GM23338 (cell line): ENCODE results near the gene INO80. TPM values are rescaled to one million over a fixed set of nuclear protein-coding genes. Genes with fewer than 3 reads are reported as not detected.

Source experiments
- ATAC-seq: fragments of 200-7000 bp; cut with Tn5 transposase; 3 replicates; pipeline ENCODE4 v1.9.1; 2020
- DNase-seq: peaks from one replicate; pipeline ENCODE4 v3.0.0-alpha.2; 2015; ENCODE audit warnings: low spot score
- H2AFZ ChIP-seq: fragments of 200-600 bp; sonication (generic); 2 replicates; pipeline ENCODE4 v1.8.0; 2016; ENCODE audit warnings: antibody characterized with exemption, mild to moderate bottlenecking, moderate library complexity
- H3F3A ChIP-seq: fragments of 200-600 bp; sonication (generic); replicated peaks from 2 replicates; pipeline ENCODE4 v1.8.0; 2017; ENCODE audit warnings: antibody characterized with exemption, mixed run types, low read depth
- H3K27ac ChIP-seq: fragments of 200-600 bp; sonication (generic); 2 replicates; pipeline ENCODE4 v1.6.1; 2016; ENCODE audit warnings: low read depth
- H3K27me3 ChIP-seq: fragments of 200-600 bp; sonication (generic); 2 replicates; pipeline ENCODE4 v1.8.0; 2016; ENCODE audit warnings: mild to moderate bottlenecking, mixed run types, moderate library complexity; ENCODE audit not compliant: insufficient read depth
- H3K36me3 ChIP-seq: fragments of 200-600 bp; sonication (generic); 2 replicates; pipeline ENCODE4 v1.8.0; 2016; ENCODE audit warnings: mild to moderate bottlenecking; ENCODE audit not compliant: insufficient read depth
- H3K4me1 ChIP-seq: fragments of 200-600 bp; sonication (generic); 2 replicates; pipeline ENCODE4 v1.8.0; 2016; ENCODE audit warnings: mild to moderate bottlenecking, moderate library complexity; ENCODE audit not compliant: insufficient read depth
- H3K4me2 ChIP-seq: fragments of 200-600 bp; sonication (generic); 2 replicates; pipeline ENCODE4 v1.7.1; 2017; ENCODE audit warnings: mixed run types
- H3K4me3 ChIP-seq: fragments of 200-600 bp; sonication (generic); 2 replicates; pipeline ENCODE4 v1.6.1; 2016; ENCODE audit warnings: mixed run types
- H3K79me2 ChIP-seq: fragments of 200-600 bp; sonication (generic); replicated peaks from 2 replicates; pipeline ENCODE4 v1.8.0; 2017; ENCODE audit warnings: mild to moderate bottlenecking; ENCODE audit not compliant: insufficient read depth
- H3K9me2 ChIP-seq: fragments of 200-600 bp; sonication (generic); 2 replicates; pipeline ENCODE4 v1.8.0; 2017; ENCODE audit not compliant: insufficient read depth
- H4K20me1 ChIP-seq: fragments of 200-600 bp; sonication (generic); replicated peaks from 2 replicates; pipeline ENCODE4 v1.8.0; 2017; ENCODE audit warnings: mild to moderate bottlenecking; ENCODE audit not compliant: insufficient read depth
- H3K27ac Mint-ChIP-seq: 2 replicates; pipeline ENCODE4 v1.8.0; 2020; ENCODE audit warnings: inconsistent platforms, mild to moderate bottlenecking, moderate library complexity, mixed read lengths
- H3K27me3 Mint-ChIP-seq: 3 replicates; pipeline ENCODE4 v1.8.0; 2022; ENCODE audit warnings: low read depth, mild to moderate bottlenecking, moderate library complexity, mixed read lengths, inconsistent platforms; ENCODE audit not compliant: insufficient read depth, poor library complexity
- H3K36me3 Mint-ChIP-seq: 3 replicates; pipeline ENCODE4 v1.8.0; 2021; ENCODE audit warnings: low read depth, mild to moderate bottlenecking, inconsistent platforms, moderate library complexity, mixed read lengths
- H3K4me1 Mint-ChIP-seq: 3 replicates; pipeline ENCODE4 v1.8.0; 2020; ENCODE audit warnings: mild to moderate bottlenecking, inconsistent platforms, mixed read lengths
- H3K4me3 Mint-ChIP-seq: 3 replicates; pipeline ENCODE4 v1.8.0; 2021; ENCODE audit warnings: moderate library complexity, mild to moderate bottlenecking, inconsistent platforms, mixed read lengths
- H3K9me3 Mint-ChIP-seq: 3 replicates; pipeline ENCODE4 v1.8.0; 2020; ENCODE audit warnings: moderate library complexity, mild to moderate bottlenecking, inconsistent platforms, mixed read lengths
- CREB1 ChIP-seq: fragments of 250-450 bp; sonication (Bioruptor Pico); IDR thresholded peaks from 2 replicates; pipeline ENCODE4 v1.5.0; 2020; ENCODE audit warnings: low read depth, mild to moderate bottlenecking, moderate library complexity
- CTCF ChIP-seq, 2 experiments: fragments of 200-600 bp in 1 of 2; sonication (generic) in 1 of 2; conservative IDR thresholded peaks; 2 replicates each; pipeline versions ENCODE4 v1.5.1 to v1.6.1; 2016 to 2017; ENCODE audit warnings: antibody characterized with exemption in 2 of 2, low read depth in 2 of 2, mild to moderate bottlenecking in 2 of 2, moderate library complexity in 1 of 2
- EZH2 ChIP-seq: fragments of 200-600 bp; sonication (generic); IDR thresholded peaks from one replicate; pipeline ENCODE4 v1.8.0; 2017; ENCODE audit warnings: antibody characterized with exemption, mild to moderate bottlenecking, low read depth; ENCODE audit not compliant: unreplicated experiment
- EZH2phosphoT487 ChIP-seq: fragments of 200-600 bp; sonication (generic); IDR thresholded peaks from one replicate; pipeline ENCODE4 v1.8.1; 2018; ENCODE audit warnings: antibody characterized with exemption; ENCODE audit not compliant: unreplicated experiment
- POLR2AphosphoS5 ChIP-seq: IDR thresholded peaks from 2 replicates; pipeline ENCODE4 v1.6.1; 2016; ENCODE audit warnings: antibody characterized with exemption, low read depth
- STAT1 ChIP-seq: IDR thresholded peaks from one replicate; pipeline ENCODE4 v1.6.1; 2016; ENCODE audit warnings: antibody characterized with exemption; ENCODE audit not compliant: unreplicated experiment
- ZNF114 ChIP-seq: fragments of 250-450 bp; sonication (Bioruptor Pico); IDR thresholded peaks from 2 replicates; pipeline ENCODE4 v1.5.0; 2020; ENCODE audit warnings: mild to moderate bottlenecking, moderate library complexity
- ZNF331 ChIP-seq: fragments of 250-450 bp; sonication (Bioruptor Pico); IDR thresholded peaks from 2 replicates; pipeline ENCODE4 v1.5.0; 2020; ENCODE audit warnings: low read depth, mild to moderate bottlenecking, moderate library complexity
- ZNF462 ChIP-seq: fragments of 250-450 bp; sonication (Bioruptor Pico); IDR thresholded peaks from 2 replicates; pipeline ENCODE4 v1.5.0; 2020; ENCODE audit warnings: mild to moderate bottlenecking, moderate library complexity
- polyA plus RNA-seq: library from polyadenylated mRNA; unstranded; fragments of >200 nt; fragmentation: Nextera tagmentation; extraction: Ambion mirVana; gene quantifications from 2 replicates; pipeline ENCODE4 v1.2.1, GENCODE V29; 2016
- total RNA-seq: library from RNA; depleted of rRNA; stranded (reverse); fragments of >200 nt; shearing (Covaris generic); gene quantifications from 2 replicates; pipeline ENCODE4 v1.2.3, GENCODE V29; 2014
- TF ChIP-seq, protein P1 (sequence below): IDR thresholded peaks from 2 replicates; pipeline ENCODE4 v1.6.1; 2016; ENCODE audit warnings: antibody characterized with exemption

The INO80 gene
- total and polyA plus RNA-seq, 2 experiments from 2014 or later, result 6.5 to 24.9 TPM

GRCh38 chr15:40964006-40964405 is 152.1 kb downstream of the INO80 start:
- H4K20me1 ChIP-seq, result no peaks in the 10 kb centered on the region; the same call in 1 of the 2 replicates
- no peak overlapping the region for H2AFZ ChIP-seq
- no peak for TF ChIP-seq CREB1 (CRISPR knock-in tag)
- TF ChIP-seq, protein P1, sequence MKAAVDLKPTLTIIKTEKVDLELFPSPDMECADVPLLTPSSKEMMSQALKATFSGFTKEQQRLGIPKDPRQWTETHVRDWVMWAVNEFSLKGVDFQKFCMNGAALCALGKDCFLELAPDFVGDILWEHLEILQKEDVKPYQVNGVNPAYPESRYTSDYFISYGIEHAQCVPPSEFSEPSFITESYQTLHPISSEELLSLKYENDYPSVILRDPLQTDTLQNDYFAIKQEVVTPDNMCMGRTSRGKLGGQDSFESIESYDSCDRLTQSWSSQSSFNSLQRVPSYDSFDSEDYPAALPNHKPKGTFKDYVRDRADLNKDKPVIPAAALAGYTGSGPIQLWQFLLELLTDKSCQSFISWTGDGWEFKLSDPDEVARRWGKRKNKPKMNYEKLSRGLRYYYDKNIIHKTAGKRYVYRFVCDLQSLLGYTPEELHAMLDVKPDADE, result no peak
- H3K4me2 ChIP-seq, result no peak overlapping the region
- no peaks in the 10 kb centered on the region for H3K27me3 ChIP-seq
- Mint-ChIP-seq H3K9me3 (no peaks in the 10 kb centered on the region; the same call in 1 of the 3 replicates), H3K4me1 (peaks cover 35% of the 10 kb centered on the region), H3K36me3 (peaks cover 10% of the 10 kb centered on the region; the same call in 2 of the 3 replicates), H3K27ac (no peak overlapping the region), H3K4me3 (no peak overlapping the region), H3K27me3 (peaks cover 20% of the 10 kb centered on the region)
- H3K4me1 ChIP-seq, result peaks cover 10% of the 10 kb centered on the region; the same call in 1 of the 2 replicates
- H3K36me3 ChIP-seq, result no peaks in the 10 kb centered on the region
- H3K27ac ChIP-seq, result no peak overlapping the region
- no peak overlapping the region for H3K4me3 ChIP-seq
- H3K79me2 ChIP-seq, result no peaks in the 10 kb centered on the region
- H3F3A ChIP-seq, result peaks cover 8% of the 10 kb centered on the region; the same call in 1 of the 2 replicates
- ATAC-seq, result no peak
- DNase-seq, result no peak
- H3K9me2 ChIP-seq, result no peaks in the 10 kb centered on the region

- Histone ChIP-seq H3K4me1 (peaks cover 11% of the 10 kb centered on the region; the same call in 1 of the 2 replicates), H3K4me2 (no peak overlapping the region), H3K36me3 (no peaks in the 10 kb centered on the region), H3K79me2 (no peaks in the 10 kb centered on the region), H4K20me1 (no peaks in the 10 kb centered on the region), H2AFZ (no peak overlapping the region), H3K9me2 (no peaks in the 10 kb centered on the region), H3F3A (peaks cover 9% of the 10 kb centered on the region; the same call in 1 of the 2 replicates), H3K4me3 (no peak overlapping the region), H3K27me3 (no peaks in the 10 kb centered on the region), H3K27ac (no peak overlapping the region)
- DNase-seq (no peak), ATAC-seq (no peak)
- peaks cover 36% of the 10 kb centered on the region for H3K4me1 Mint-ChIP-seq
- no peak overlapping the region; the same call in 2 of the 3 replicates for H3K4me3 Mint-ChIP-seq
- peaks cover 29% of the 10 kb centered on the region for H3K27me3 Mint-ChIP-seq
- H3K9me3 Mint-ChIP-seq, result no peaks in the 10 kb centered on the region; the same call in 1 of the 3 replicates
- H3K27ac Mint-ChIP-seq, result no peak overlapping the region
- peaks cover 10% of the 10 kb centered on the region; the same call in 2 of the 3 replicates for H3K36me3 Mint-ChIP-seq
- no peak for TF ChIP-seq POLR2AphosphoS5
- TF ChIP-seq CTCF (conservative IDR thresholded peaks at IDR 0.05; ENCODE audit: low read depth in 2 of 2), result no peak
- TF ChIP-seq ZNF114, result no peak
- TF ChIP-seq, protein P1, result no peak
- no peak for TF ChIP-seq EZH2phosphoT487
- TF ChIP-seq STAT1, result no peak
- no peak for TF ChIP-seq ZNF462
- TF ChIP-seq EZH2, result no peak
- TF ChIP-seq ZNF331 (CRISPR knock-in tag), result no peak
Observed at GRCh38 chr15:40963201-40963600, 152.9 kb downstream of the INO80 start.
